Measurements from ENCODE around the gene PRMT7. TPM values are rescaled to one million over a fixed set of nuclear protein-coding genes. Genes with fewer than 3 reads are reported as not detected.

PRMT7 gene
- total RNA-seq, 2 experiments from 2014 or later = 80.4 to 85.1 TPM

- BruUV-seq (replicated peaks) = no TSS peak
- POLR2A ChIA-PET = interaction anchor here (0.6 to 1.7 kb wide), 3 partner anchors 28 to 105 kb away, joined by 3 to 5 read pairs (median 4); no protein-coding TSS in a partner anchor
- intact Hi-C loops (cut with micrococcal nuclease; ENCODE audit: unreplicated experiment) = no loop called here
- no peaks in the 10 kb centered on the region for H3K36me3 ChIP-seq (ENCODE audit: insufficient read depth, low read length)
- no peak overlapping the region for H3K4me2 ChIP-seq (ENCODE audit: low read length)
- H2AFZ ChIP-seq (ENCODE audit: low read length) = no peak overlapping the region
- H3K79me2 ChIP-seq (ENCODE audit: insufficient read depth, low read depth, low read length) = no peaks in the 10 kb centered on the region
- H3K4me3 ChIP-seq (ENCODE audit: low read depth, low read length, poor library complexity, severe bottlenecking) = no peak overlapping the region
- H3K27ac ChIP-seq (ENCODE audit: low read depth, low read length, poor library complexity, severe bottlenecking) = no peak overlapping the region
- CTCF ChIA-PET (ENCODE audit: unreplicated experiment) = interaction anchor here (0.6 kb wide), 1 partner anchor 919 kb away, joined by 3 read pairs; no protein-coding TSS in a partner anchor
- H3K9me2 ChIP-seq (ENCODE audit: insufficient read depth, low read length) = no peaks in the 10 kb centered on the region
- H4K20me1 ChIP-seq (ENCODE audit: insufficient read depth, low read length) = no peaks in the 10 kb centered on the region
- peaks cover 25% of the 10 kb centered on the region for H3K4me1 ChIP-seq (ENCODE audit: insufficient read depth, low read length, poor library complexity, severe bottlenecking)
- no peaks in the 10 kb centered on the region for H3K9me3 ChIP-seq (ENCODE audit: low read length)
- no peak for DNase-seq (ENCODE audit: low spot score)
- TF ChIP-seq CTCF (conservative IDR thresholded peaks at IDR 0.05; ENCODE audit: low read length) (no peak), EZH2phosphoT487 (IDR thresholded peaks at IDR 0.05; ENCODE audit: borderline replicate concordance, low read depth, low read length) (no peak)
These were observed 56.6 kb downstream of the PRMT7 start for GRCh38 chr16:68367440-68367839.

- Histone ChIP-seq H3K4me1 (ENCODE audit: insufficient read depth, low read length, poor library complexity, severe bottlenecking) (peaks cover 25% of the 10 kb centered on the region), H3K9me3 (ENCODE audit: low read length) (no peaks in the 10 kb centered on the region), H3K79me2 (ENCODE audit: insufficient read depth, low read depth, low read length) (no peaks in the 10 kb centered on the region), H3K4me3 (ENCODE audit: low read depth, low read length, poor library complexity, severe bottlenecking) (no peak overlapping the region), H3K27ac (ENCODE audit: low read depth, low read length, poor library complexity, severe bottlenecking) (no peak overlapping the region), H2AFZ (ENCODE audit: low read length) (no peak overlapping the region), H3K4me2 (ENCODE audit: low read length) (no peak overlapping the region), H4K20me1 (ENCODE audit: insufficient read depth, low read length) (no peaks in the 10 kb centered on the region), H3K36me3 (ENCODE audit: insufficient read depth, low read length) (no peaks in the 10 kb centered on the region), H3K9me2 (ENCODE audit: insufficient read depth, low read length) (no peaks in the 10 kb centered on the region)
- BruUV-seq (replicated peaks) = no TSS peak
- ChIA-PET POLR2A (interaction anchor here (1.7 kb wide), 1 partner anchor 51 kb away, joined by 5 read pairs; no protein-coding TSS in a partner anchor), CTCF (ENCODE audit: unreplicated experiment) (interaction anchor here (0.6 kb wide), 2 partner anchors 44 to 919 kb away, joined by 3 to 4 read pairs; no protein-coding TSS in a partner anchor)
- intact Hi-C loops (cut with micrococcal nuclease; ENCODE audit: unreplicated experiment) = no loop called here
- no peak for DNase-seq (ENCODE audit: low spot score)
- TF ChIP-seq EZH2phosphoT487 (IDR thresholded peaks at IDR 0.05; ENCODE audit: borderline replicate concordance, low read depth, low read length) (no peak), CTCF (conservative IDR thresholded peaks at IDR 0.05; ENCODE audit: low read length) (no peak)
These were observed 57.1 kb downstream of the PRMT7 start for GRCh38 chr16:68367891-68368290.

GRCh38 chr16:68368301-68368888 lies 57.6 kb downstream of the PRMT7 start:
- no TSS peak for BruUV-seq (replicated peaks)
- Histone ChIP-seq H3K9me2 (ENCODE audit: insufficient read depth, low read length) (no peaks in the 10 kb centered on the region), H3K4me3 (ENCODE audit: low read depth, low read length, poor library complexity, severe bottlenecking) (no peak overlapping the region), H2AFZ (ENCODE audit: low read length) (no peak overlapping the region), H3K36me3 (ENCODE audit: insufficient read depth, low read length) (no peaks in the 10 kb centered on the region), H3K27ac (ENCODE audit: low read depth, low read length, poor library complexity, severe bottlenecking) (no peak overlapping the region), H3K4me2 (ENCODE audit: low read length) (peak overlapping the region; percentile 30; the same call in 1 of the 2 replicates), H3K79me2 (ENCODE audit: insufficient read depth, low read depth, low read length) (no peaks in the 10 kb centered on the region), H3K4me1 (ENCODE audit: insufficient read depth, low read length, poor library complexity, severe bottlenecking) (peaks cover 25% of the 10 kb centered on the region), H4K20me1 (ENCODE audit: insufficient read depth, low read length) (no peaks in the 10 kb centered on the region), H3K9me3 (ENCODE audit: low read length) (no peaks in the 10 kb centered on the region)
- CTCF ChIA-PET (ENCODE audit: unreplicated experiment) = interaction anchor here (0.6 kb wide), 1 partner anchor 45 kb away, joined by 4 read pairs; no protein-coding TSS in a partner anchor
- POLR2A ChIA-PET = interaction anchor here (0.9 to 1.7 kb wide), 2 partner anchors 50 to 96 kb away, joined by 3 to 5 read pairs; no protein-coding TSS in a partner anchor
- intact Hi-C loops (cut with micrococcal nuclease; ENCODE audit: unreplicated experiment) = no loop called here
- DNase-seq (ENCODE audit: low spot score) = peak; percentile 31
- TF ChIP-seq EZH2phosphoT487 (IDR thresholded peaks at IDR 0.05; ENCODE audit: borderline replicate concordance, low read depth, low read length) (no peak), CTCF (conservative IDR thresholded peaks at IDR 0.05; ENCODE audit: low read length) (no peak)

All from OCI-LY7 (cell line).